Measurements from ENCODE around the gene CACNA1D. TPM values are rescaled to one million over a fixed set of nuclear protein-coding genes. Genes with fewer than 3 reads are reported as not detected.

The CACNA1D gene
- total RNA-seq, 1 donor from 2014 or later = 0.95 TPM

DNA sequence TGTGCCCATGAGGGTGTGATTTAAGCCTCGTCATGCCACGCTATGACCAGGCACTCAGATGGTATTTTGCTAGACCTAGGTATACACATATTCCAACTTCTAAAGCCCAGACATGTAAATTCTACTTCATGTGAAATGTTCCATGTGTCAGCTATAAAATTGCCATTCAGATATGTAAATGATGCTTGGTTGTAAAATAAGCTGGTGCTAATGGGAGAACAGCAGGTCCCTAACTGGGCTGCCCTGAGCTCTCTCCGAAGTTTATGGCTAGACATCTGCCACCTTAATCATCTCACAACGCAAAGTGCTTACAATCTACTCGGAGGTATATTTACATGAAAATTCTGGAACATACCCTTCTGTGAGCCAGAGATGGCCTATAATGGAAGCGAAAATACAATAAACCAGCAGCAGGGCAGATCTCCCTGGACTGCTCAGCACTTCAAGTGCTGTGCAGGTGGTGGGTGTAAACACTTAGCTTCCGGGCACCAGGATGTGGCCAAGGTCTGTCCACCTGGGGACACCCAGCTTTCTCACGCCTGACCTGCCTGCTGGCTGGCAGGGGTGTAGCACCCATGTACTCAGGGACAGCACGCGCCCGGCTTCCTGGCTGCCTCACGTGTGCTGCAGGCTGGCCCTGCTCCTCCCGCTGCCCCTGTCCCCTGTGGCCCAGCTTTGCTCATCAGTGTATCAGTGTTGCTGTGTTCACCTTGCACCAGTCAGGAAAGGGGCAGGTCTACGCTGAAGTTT lies 269.8 kb downstream of the CACNA1D start:
- no peak overlapping the region for H3K27ac Mint-ChIP-seq (ENCODE audit: unreplicated experiment)
- no peaks in the 10 kb centered on the region for H3K36me3 Mint-ChIP-seq (ENCODE audit: low read depth)
- H3K4me1 Mint-ChIP-seq (ENCODE audit: low read depth) = no peaks in the 10 kb centered on the region
- TF ChIP-seq, protein P1, sequence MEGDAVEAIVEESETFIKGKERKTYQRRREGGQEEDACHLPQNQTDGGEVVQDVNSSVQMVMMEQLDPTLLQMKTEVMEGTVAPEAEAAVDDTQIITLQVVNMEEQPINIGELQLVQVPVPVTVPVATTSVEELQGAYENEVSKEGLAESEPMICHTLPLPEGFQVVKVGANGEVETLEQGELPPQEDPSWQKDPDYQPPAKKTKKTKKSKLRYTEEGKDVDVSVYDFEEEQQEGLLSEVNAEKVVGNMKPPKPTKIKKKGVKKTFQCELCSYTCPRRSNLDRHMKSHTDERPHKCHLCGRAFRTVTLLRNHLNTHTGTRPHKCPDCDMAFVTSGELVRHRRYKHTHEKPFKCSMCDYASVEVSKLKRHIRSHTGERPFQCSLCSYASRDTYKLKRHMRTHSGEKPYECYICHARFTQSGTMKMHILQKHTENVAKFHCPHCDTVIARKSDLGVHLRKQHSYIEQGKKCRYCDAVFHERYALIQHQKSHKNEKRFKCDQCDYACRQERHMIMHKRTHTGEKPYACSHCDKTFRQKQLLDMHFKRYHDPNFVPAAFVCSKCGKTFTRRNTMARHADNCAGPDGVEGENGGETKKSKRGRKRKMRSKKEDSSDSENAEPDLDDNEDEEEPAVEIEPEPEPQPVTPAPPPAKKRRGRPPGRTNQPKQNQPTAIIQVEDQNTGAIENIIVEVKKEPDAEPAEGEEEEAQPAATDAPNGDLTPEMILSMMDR (IDR thresholded peaks at IDR 0.05) = no peak
- no peaks in the 10 kb centered on the region for H3K9me3 Mint-ChIP-seq (ENCODE audit: low read depth)
- H3K27me3 Mint-ChIP-seq (ENCODE audit: low read depth) = peaks cover 12% of the 10 kb centered on the region
- H3K4me3 Mint-ChIP-seq (ENCODE audit: unreplicated experiment) = no peak overlapping the region
- no peak for DNase-seq (ENCODE audit: low spot score)

DNA sequence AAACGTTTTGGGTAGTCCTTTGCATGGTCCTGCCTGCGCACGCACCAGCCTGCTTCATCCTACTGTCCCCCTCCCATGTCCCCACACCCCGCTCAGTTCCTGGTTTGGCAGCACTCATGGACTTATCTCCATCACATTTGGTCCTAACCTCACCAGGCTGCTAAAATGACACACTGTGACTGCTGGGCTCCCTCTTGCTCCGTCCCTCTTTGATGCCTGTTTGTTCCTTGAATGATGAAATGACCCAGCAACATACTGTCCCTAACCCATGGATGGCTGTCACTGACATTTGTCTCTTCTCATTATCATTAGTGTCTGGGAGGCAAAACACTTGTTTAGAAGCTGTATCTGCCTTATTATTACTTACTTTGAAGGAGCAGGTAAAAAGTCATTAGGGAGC lies 271.3 kb downstream of the CACNA1D start:
- Mint-ChIP-seq H3K4me3 (ENCODE audit: unreplicated experiment) (no peak overlapping the region), H3K36me3 (ENCODE audit: low read depth) (no peaks in the 10 kb centered on the region), H3K27me3 (ENCODE audit: low read depth) (peaks cover 17% of the 10 kb centered on the region), H3K27ac (ENCODE audit: unreplicated experiment) (no peak overlapping the region), H3K4me1 (ENCODE audit: low read depth) (no peaks in the 10 kb centered on the region), H3K9me3 (ENCODE audit: low read depth) (no peaks in the 10 kb centered on the region)
- DNase-seq (ENCODE audit: low spot score) = no peak
- TF ChIP-seq, protein P1 (IDR thresholded peaks at IDR 0.05) = no peak

GRCh38 chr3:53766706-53767105 lies 272.3 kb downstream of the CACNA1D start:
- H3K4me3 Mint-ChIP-seq (ENCODE audit: unreplicated experiment) = no peak overlapping the region
- DNase-seq (ENCODE audit: low spot score) = no peak
- peaks cover 19% of the 10 kb centered on the region for H3K27me3 Mint-ChIP-seq (ENCODE audit: low read depth)
- no peaks in the 10 kb centered on the region for H3K4me1 Mint-ChIP-seq (ENCODE audit: low read depth)
- no peaks in the 10 kb centered on the region for H3K36me3 Mint-ChIP-seq (ENCODE audit: low read depth)
- no peaks in the 10 kb centered on the region for H3K9me3 Mint-ChIP-seq (ENCODE audit: low read depth)
- no peak overlapping the region for H3K27ac Mint-ChIP-seq (ENCODE audit: unreplicated experiment)
- TF ChIP-seq, protein P1 (IDR thresholded peaks at IDR 0.05) = no peak

- Mint-ChIP-seq H3K36me3 (ENCODE audit: low read depth) (no peaks in the 10 kb centered on the region), H3K27me3 (ENCODE audit: low read depth) (peaks cover 19% of the 10 kb centered on the region), H3K9me3 (ENCODE audit: low read depth) (no peaks in the 10 kb centered on the region), H3K27ac (ENCODE audit: unreplicated experiment) (no peak overlapping the region), H3K4me1 (ENCODE audit: low read depth) (peaks cover 14% of the 10 kb centered on the region), H3K4me3 (ENCODE audit: unreplicated experiment) (no peak overlapping the region)
- TF ChIP-seq, protein P1 (IDR thresholded peaks at IDR 0.05) = no peak
- DNase-seq (ENCODE audit: low spot score) = no peak
Observed at GRCh38 chr3:53768478-53769459, 274.4 kb downstream of the CACNA1D start.

GRCh38 chr3:53772562-53772961 lies 278.2 kb downstream of the CACNA1D start:
- Mint-ChIP-seq H3K27me3 (ENCODE audit: low read depth) (peaks cover 15% of the 10 kb centered on the region), H3K4me1 (ENCODE audit: low read depth) (peaks cover 36% of the 10 kb centered on the region), H3K9me3 (ENCODE audit: low read depth) (no peaks in the 10 kb centered on the region), H3K27ac (ENCODE audit: unreplicated experiment) (peak overlapping the region; percentile 65), H3K4me3 (ENCODE audit: unreplicated experiment) (no peak overlapping the region), H3K36me3 (ENCODE audit: low read depth) (no peaks in the 10 kb centered on the region)
- TF ChIP-seq, protein P1 (IDR thresholded peaks at IDR 0.05) = no peak
- no peak for DNase-seq (ENCODE audit: low spot score)
